H1 (cell line): ENCODE measurements around the gene CRY1. TPM values are rescaled to one million over a fixed set of nuclear protein-coding genes. Genes with fewer than 3 reads are reported as not detected.

Experiments
- ATF3 ChIP-seq: IDR thresholded peaks from 2 replicates; pipeline ENCODE4 v1.6.1; 2011; ENCODE audit warnings: low read depth, mild to moderate bottlenecking, low read length; ENCODE audit not compliant: insufficient read depth
- polyA plus RNA-seq, 7 experiments: library from polyadenylated mRNA; depleted of rRNA in 3 of 7; stranded (reverse) in 5 of 7; unstranded in 2 of 7; fragments of >200 nt in 5 of 7; fragments of 200-250 nt in 2 of 7; gene quantifications; 1 replicate in 5 of 7; 2 replicates in 1 of 7; 4 replicates in 1 of 7; pipeline versions ENCODE4 v1.2.1 to v1.2.3, GENCODE V29; 2011 to 2013; ENCODE audit warnings: missing spikeins in 2 of 7, mixed read lengths in 2 of 7
- total RNA-seq: library from RNA; stranded (reverse); fragmentation: NEBNext Ultra II Directional; extraction: Animal tissue kit (Norgen Biotek cat#: 25700); gene quantifications from 2 replicates; pipeline ENCODE4 v1.2.1, GENCODE V29; 2021

CRY1 gene
- total and polyA plus RNA-seq, 2 of the 8 experiments (the other 6 are each of a cell fraction or from before 2014, with no cell fraction given) = 13.6 to 25.1 TPM

- TF ChIP-seq ATF3 = no peak
- TF ChIP-seq, all 59 proteins: peak for 0
Measured at GRCh38 chr12:106999446-106999845, 93.9 kb downstream of the CRY1 start (continued).
